AG04450 (cell line): ENCODE measurements around the gene KNDC1. TPM values are rescaled to one million over a fixed set of nuclear protein-coding genes. Genes with fewer than 3 reads are reported as not detected.

Experiments used
- CTCF ChIA-PET: fragments of 300-600, 350-600 bp; formaldehyde crosslinking; extraction: SDS; loops from one replicate; lab custom pipeline; 2022; ENCODE audit warnings: antibody characterized with exemption, inconsistent platforms; lab: Charles Lee
- POLR2A ChIA-PET: fragments of 350-600 bp; formaldehyde crosslinking; extraction: SDS; loops from one replicate; lab custom pipeline; 2021; ENCODE audit warnings: antibody characterized with exemption, inconsistent platforms; lab: Yijun Ruan, JAX
- DNase-seq: peaks from one replicate; pipeline ENCODE4 v3.0.0-alpha.2; 2011; ENCODE audit warnings: low read depth, low spot score
- H3K27ac ChIP-seq: one replicate; pipeline ENCODE4 v1.5.1; 2012; ENCODE audit warnings: low read depth, low read length, control low read depth
- H3K27me3 ChIP-seq: one replicate; pipeline ENCODE4 v1.6.0; 2012; ENCODE audit warnings: low read length; ENCODE audit not compliant: control insufficient read depth, insufficient read depth
- H3K4me3 ChIP-seq: 2 replicates; pipeline ENCODE4 v1.5.1; 2011; ENCODE audit warnings: mild to moderate bottlenecking, low read depth, low read length, control low read depth
- H3K9me3 ChIP-seq: 2 replicates; pipeline ENCODE4 v1.5.1; 2012; ENCODE audit warnings: low read length; ENCODE audit not compliant: control insufficient read depth, insufficient read depth
- polyA plus RNA-seq: library from polyadenylated mRNA; depleted of rRNA; stranded (reverse); fragments of >200 nt; gene quantifications from 2 replicates; pipeline ENCODE4 v1.2.3, GENCODE V29; 2011
- TF ChIP-seq, protein P1 (sequence below): IDR thresholded peaks from 2 replicates; pipeline ENCODE4 v1.5.1; 2011; ENCODE audit warnings: low read depth, low read length, control low read depth, inconsistent platforms

The KNDC1 gene
- polyA plus RNA-seq, 1 experiment: 0.46 TPM

DNA sequence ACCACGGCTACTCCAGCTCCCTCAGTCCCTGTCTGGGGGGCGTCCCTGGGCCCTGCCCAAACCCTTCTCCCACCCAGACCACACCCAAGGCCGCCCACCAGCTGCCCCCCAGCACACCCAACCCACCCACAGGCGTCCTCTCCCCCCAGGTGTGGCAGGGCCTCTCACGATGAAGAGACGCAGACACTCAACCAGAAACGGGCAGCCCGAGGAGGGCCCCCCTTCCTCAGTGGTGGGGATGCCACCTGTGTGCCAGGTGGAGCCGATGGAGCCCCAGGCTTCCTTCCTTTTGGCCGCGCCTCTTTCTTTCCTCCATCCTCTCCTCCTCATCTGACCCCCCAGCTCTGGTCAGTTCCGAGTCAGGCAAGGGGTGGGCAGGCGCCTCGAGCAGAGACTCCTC is 43.6 kb upstream of the KNDC1 start:
- no peak overlapping the region for H3K27ac ChIP-seq
- H3K4me3 ChIP-seq: no peak overlapping the region
- TF ChIP-seq, protein P1, sequence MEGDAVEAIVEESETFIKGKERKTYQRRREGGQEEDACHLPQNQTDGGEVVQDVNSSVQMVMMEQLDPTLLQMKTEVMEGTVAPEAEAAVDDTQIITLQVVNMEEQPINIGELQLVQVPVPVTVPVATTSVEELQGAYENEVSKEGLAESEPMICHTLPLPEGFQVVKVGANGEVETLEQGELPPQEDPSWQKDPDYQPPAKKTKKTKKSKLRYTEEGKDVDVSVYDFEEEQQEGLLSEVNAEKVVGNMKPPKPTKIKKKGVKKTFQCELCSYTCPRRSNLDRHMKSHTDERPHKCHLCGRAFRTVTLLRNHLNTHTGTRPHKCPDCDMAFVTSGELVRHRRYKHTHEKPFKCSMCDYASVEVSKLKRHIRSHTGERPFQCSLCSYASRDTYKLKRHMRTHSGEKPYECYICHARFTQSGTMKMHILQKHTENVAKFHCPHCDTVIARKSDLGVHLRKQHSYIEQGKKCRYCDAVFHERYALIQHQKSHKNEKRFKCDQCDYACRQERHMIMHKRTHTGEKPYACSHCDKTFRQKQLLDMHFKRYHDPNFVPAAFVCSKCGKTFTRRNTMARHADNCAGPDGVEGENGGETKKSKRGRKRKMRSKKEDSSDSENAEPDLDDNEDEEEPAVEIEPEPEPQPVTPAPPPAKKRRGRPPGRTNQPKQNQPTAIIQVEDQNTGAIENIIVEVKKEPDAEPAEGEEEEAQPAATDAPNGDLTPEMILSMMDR: no peak
- no peak for DNase-seq
- no peaks in the 10 kb centered on the region for H3K27me3 ChIP-seq
- CTCF ChIA-PET: no interaction called here
- peaks cover 82% of the 10 kb centered on the region for H3K9me3 ChIP-seq
- POLR2A ChIA-PET: no interaction called here

DNA sequence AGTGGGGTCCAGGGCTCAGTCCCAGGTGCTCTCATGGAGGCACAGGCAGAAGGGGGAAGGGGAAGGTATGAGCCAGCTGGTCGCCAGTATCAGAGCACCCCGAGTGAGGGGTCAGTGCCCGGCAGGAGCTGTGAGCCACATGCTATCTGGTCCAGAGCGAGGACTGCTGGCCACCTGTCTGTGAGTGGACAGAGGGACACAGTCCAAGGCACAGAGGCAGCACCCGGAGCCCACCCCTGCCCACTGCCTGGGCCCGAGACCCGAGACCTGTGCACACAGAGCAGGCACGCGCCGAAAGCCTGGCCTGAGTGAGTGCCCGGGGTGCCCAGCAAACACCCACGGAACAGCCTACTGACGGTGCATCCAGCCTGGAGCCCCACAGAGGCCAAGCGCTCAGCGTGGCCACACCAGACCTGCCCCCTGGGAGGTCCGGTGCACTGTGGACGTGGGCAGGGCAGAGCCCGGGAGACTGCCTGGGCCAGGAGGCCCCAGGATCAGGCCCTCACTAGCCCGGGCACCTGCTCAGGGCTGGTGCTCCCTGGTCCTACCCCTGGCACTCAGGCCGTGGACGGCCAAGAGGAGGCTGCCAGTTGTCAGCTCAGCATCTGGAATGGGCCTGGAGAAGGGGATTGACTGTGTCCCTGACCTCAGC is 42.9 kb upstream of the KNDC1 start:
- H3K27me3 ChIP-seq: no peaks in the 10 kb centered on the region
- H3K27ac ChIP-seq: no peak overlapping the region
- POLR2A ChIA-PET: no interaction called here
- TF ChIP-seq, protein P1: no peak
- DNase-seq: no peak
- H3K4me3 ChIP-seq: no peak overlapping the region
- CTCF ChIA-PET: no interaction called here
- H3K9me3 ChIP-seq: peaks cover 82% of the 10 kb centered on the region

DNA sequence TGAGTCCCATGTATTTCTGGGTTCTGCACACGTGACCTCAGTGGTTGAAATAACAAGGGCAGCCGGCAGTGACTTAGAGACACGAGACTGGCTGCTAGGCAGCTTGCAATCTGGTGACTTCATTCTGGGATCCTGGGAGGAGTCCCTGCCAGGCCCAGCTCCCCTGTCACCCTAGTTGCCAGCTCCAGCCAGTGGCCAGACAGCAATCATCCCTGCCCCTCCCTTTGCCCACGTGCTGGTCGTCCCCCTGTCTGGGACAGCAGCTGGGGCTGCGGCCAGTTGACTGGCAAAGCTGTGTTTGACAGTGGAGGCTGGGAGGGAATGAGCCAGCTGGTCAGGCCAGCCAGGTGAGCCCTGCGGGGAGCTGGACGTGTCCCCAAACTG is 42.3 kb upstream of the KNDC1 start:
- no peak overlapping the region for H3K4me3 ChIP-seq
- peaks cover 82% of the 10 kb centered on the region for H3K9me3 ChIP-seq
- no peak for DNase-seq
- ChIA-PET CTCF (no interaction called here), POLR2A (no interaction called here)
- no peaks in the 10 kb centered on the region for H3K27me3 ChIP-seq
- TF ChIP-seq, protein P1: no peak
- no peak overlapping the region for H3K27ac ChIP-seq

DNA sequence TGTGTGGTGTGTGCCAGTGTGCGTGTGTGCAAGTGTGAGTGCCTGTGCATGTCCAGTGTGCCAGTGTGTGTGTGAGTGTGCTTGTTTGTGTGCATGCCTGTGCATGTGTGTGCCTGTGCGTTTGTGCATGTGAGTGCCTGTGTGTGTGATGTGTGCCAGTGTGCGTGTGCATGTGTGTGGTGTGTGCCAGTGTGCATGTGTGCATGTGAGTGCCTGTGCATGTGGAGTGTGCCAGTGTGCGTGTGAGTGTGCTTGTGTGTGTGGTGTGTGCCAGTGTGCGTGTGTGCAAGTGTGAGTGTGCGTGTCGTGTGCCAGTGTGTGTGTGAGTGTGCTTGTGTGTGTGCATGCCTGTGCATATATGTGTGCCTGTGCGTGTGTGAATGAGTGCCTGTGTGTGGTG is 38.5 kb upstream of the KNDC1 start:
- POLR2A ChIA-PET: no interaction called here
- Histone ChIP-seq H3K4me3 (no peak overlapping the region), H3K27ac (no peak overlapping the region), H3K9me3 (peaks cover 73% of the 10 kb centered on the region), H3K27me3 (no peaks in the 10 kb centered on the region)
- no peak for DNase-seq
- CTCF ChIA-PET: no interaction called here
- TF ChIP-seq, protein P1: no peak

DNA sequence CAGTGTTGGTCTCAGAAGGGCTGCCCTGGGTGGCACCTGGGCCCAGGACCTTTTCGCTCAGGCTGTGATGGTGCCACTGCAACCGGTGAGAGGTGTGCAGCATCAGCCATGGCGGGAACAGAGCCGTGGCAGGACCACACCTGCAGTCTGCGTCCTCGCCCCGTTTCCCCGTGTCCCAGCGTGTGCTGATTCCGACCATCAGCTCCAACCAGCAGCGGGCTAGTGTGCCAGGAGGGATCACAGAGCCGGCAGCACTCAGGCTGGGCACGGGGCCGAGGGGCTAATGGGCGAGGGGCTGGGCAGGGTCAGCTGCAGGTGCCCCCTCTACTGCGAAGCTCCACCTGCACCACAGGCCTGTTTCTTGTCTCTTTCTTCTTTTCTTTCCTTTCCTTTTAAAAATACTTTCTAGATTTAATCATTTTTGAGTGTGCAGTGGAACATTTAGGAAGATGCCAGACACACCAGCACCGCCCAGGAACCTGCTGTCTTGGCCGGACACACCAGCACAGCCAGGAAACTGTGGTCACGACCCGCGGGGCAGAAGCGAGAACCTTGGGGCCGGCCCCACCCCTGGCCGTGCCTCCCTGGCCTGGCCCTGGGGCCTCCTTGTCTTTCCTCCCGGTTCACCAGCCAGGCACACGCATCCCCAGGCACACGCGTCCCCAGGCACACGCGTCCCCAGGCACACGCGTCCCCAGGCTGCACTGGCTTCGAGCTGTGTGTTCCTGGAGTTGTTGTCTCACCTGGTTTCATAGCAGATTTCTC is 37.7 kb upstream of the KNDC1 start:
- POLR2A ChIA-PET: no interaction called here
- no peak overlapping the region for H3K27ac ChIP-seq
- DNase-seq: no peak

More for the DNA sequence above, 37.7 kb upstream of the KNDC1 start:
- TF ChIP-seq, protein P1: no peak
- CTCF ChIA-PET: no interaction called here
- H3K27me3 ChIP-seq: no peaks in the 10 kb centered on the region
- no peak overlapping the region for H3K4me3 ChIP-seq
- H3K9me3 ChIP-seq: peaks cover 73% of the 10 kb centered on the region
